Measurements from ENCODE around the gene BTRC.

Gene BTRC

GRCh38 chr10:101545898-101546297, 191.9 kb downstream of the BTRC start:
- DNase-seq, result no peak

GRCh38 chr10:101550965-101551364, 197.0 kb downstream of the BTRC start:
- no peak for DNase-seq

- no peak for DNase-seq
These were observed 198.5 kb downstream of the BTRC start for GRCh38 chr10:101552442-101552841.

GRCh38 chr10:101557541-101557940, 203.6 kb downstream of the BTRC start:
- DNase-seq, result no peak

- no peak for DNase-seq
These were observed 204.2 kb downstream of the BTRC start for GRCh38 chr10:101558204-101558603.

GRCh38 chr10:101558671-101559595, 205.0 kb downstream of the BTRC start:
- DNase-seq, result no peak

- DNase-seq, result no peak
These were observed 205.8 kb downstream of the BTRC start for GRCh38 chr10:101559596-101560297.

- DNase-seq, result no peak
These were observed 206.5 kb downstream of the BTRC start for GRCh38 chr10:101560298-101561067.

GRCh38 chr10:101561068-101561915, 207.3 kb downstream of the BTRC start:
- no peak for DNase-seq

GRCh38 chr10:101562231-101562630, 208.3 kb downstream of the BTRC start:
- DNase-seq, result no peak

GRCh38 chr10:101563007-101563406, 209.0 kb downstream of the BTRC start:
- no peak for DNase-seq

GRCh38 chr10:101563497-101564040, 209.6 kb downstream of the BTRC start:
- DNase-seq, result no peak

- no peak for DNase-seq
These were observed 210.6 kb downstream of the BTRC start for GRCh38 chr10:101564490-101564991.

- no peak for DNase-seq
These were observed 211.5 kb downstream of the BTRC start for GRCh38 chr10:101565370-101565900.

GRCh38 chr10:101565936-101566332, 212.0 kb downstream of the BTRC start:
- no peak for DNase-seq

- DNase-seq, result no peak
These were observed 212.6 kb downstream of the BTRC start for GRCh38 chr10:101566333-101567164.

- DNase-seq, result no peak
These were observed 213.4 kb downstream of the BTRC start for GRCh38 chr10:101567165-101568006.

- DNase-seq, result no peak
These were observed 214.2 kb downstream of the BTRC start for GRCh38 chr10:101568054-101568745.

GRCh38 chr10:101569323-101569621, 215.3 kb downstream of the BTRC start:
- no peak for DNase-seq

Measured in activated naive CD4-positive, alpha-beta T cell (primary cell).